Panc1 (cell line): Measurements from ENCODE around the gene DDX31. TPM values are rescaled to one million over a fixed set of nuclear protein-coding genes. Genes with fewer than 3 reads are reported as not detected.

ENCODE experiments used
- ATAC-seq: fragments of 200-7000 bp; cut with Tn5 transposase; 2 replicates; pipeline ENCODE4 v1.9.1; 2020; ENCODE audit warnings: mild to moderate bottlenecking, moderate library complexity
- BruUV-seq: library from RNA; stranded (reverse); fragments of 400-500 nt; replicated peaks from 2 replicates; lab custom pipeline; 2021; lab: Mats Ljungman, UMichigan
- CTCF ChIA-PET: fragments of 300-600 bp; sonication (Branson Sonifier 250); formaldehyde crosslinking; loops from one replicate; lab custom pipeline; 2022; ENCODE audit warnings: antibody characterized with exemption; lab: Charles Lee
- POLR2A ChIA-PET: fragments of 300-600 bp; sonication (Branson Sonifier 250); formaldehyde crosslinking; loops from one replicate; lab custom pipeline; 2022; ENCODE audit warnings: antibody characterized with exemption; lab: Charles Lee
- DNase-seq: peaks from one replicate; pipeline ENCODE4 v3.0.0-alpha.2; 2010; ENCODE audit warnings: low read depth, low spot score
- H3K27ac ChIP-seq: 2 replicates; pipeline ENCODE4 v1.5.1; 2011; ENCODE audit warnings: mild to moderate bottlenecking, low read length, inconsistent platforms
- H3K27me3 ChIP-seq: fragments of 200-500 bp; sonication (Bioruptor generic); 2 replicates; pipeline ENCODE4 v1.6.0; 2014; ENCODE audit warnings: low read length, inconsistent platforms; ENCODE audit not compliant: control insufficient read depth, insufficient read depth
- H3K36me3 ChIP-seq: fragments of 200-500 bp; sonication (Bioruptor generic); 2 replicates; pipeline ENCODE4 v1.5.1; 2014; ENCODE audit warnings: inconsistent platforms, mild to moderate bottlenecking, low read length, moderate library complexity; ENCODE audit not compliant: control insufficient read depth, insufficient read depth
- H3K4me1 ChIP-seq: 2 replicates; pipeline ENCODE4 v1.5.1; 2011; ENCODE audit warnings: inconsistent platforms, mild to moderate bottlenecking, low read length, moderate library complexity; ENCODE audit not compliant: control insufficient read depth, insufficient read depth
- H3K4me3 ChIP-seq, 2 experiments: 2 replicates each; pipeline ENCODE4 v1.5.1; 2011 to 2012; ENCODE audit warnings: low read depth in 2 of 2, low read length in 2 of 2, mild to moderate bottlenecking in 2 of 2, inconsistent platforms in 1 of 2, moderate library complexity in 1 of 2
- H3K9me3 ChIP-seq: fragments of 200-500 bp; sonication (Bioruptor generic); 2 replicates; pipeline ENCODE4 v1.5.1; 2014; ENCODE audit warnings: low read depth, mild to moderate bottlenecking, inconsistent platforms, low read length, moderate library complexity; ENCODE audit not compliant: control insufficient read depth, insufficient read depth
- CTCF ChIP-seq: fragments of 450-650 bp; IDR thresholded peaks from 2 replicates; pipeline ENCODE4 v1.5.1; 2017; ENCODE audit warnings: mild to moderate bottlenecking
- POLR2AphosphoS5 ChIP-seq: IDR thresholded peaks from 2 replicates; pipeline ENCODE4 v1.6.1; 2012; ENCODE audit warnings: mild to moderate bottlenecking, low read depth, low read length, moderate library complexity
- REST ChIP-seq, 2 experiments: IDR thresholded peaks; 2 replicates each; pipeline ENCODE4 v1.6.1; 2011 to 2012; ENCODE audit warnings: low read depth in 2 of 2, control low read depth in 1 of 2, low read length in 1 of 2, mild to moderate bottlenecking in 1 of 2, moderate library complexity in 1 of 2; ENCODE audit not compliant: insufficient read depth in 1 of 2
- SIN3A ChIP-seq: IDR thresholded peaks from 2 replicates; pipeline ENCODE4 v1.6.1; 2012; ENCODE audit warnings: low read depth, mild to moderate bottlenecking, low read length, moderate library complexity, borderline replicate concordance; ENCODE audit not compliant: insufficient read depth
- TCF7L2 ChIP-seq: IDR thresholded peaks from 2 replicates; pipeline ENCODE4 v1.6.1; 2011; ENCODE audit warnings: mild to moderate bottlenecking, low read depth, low read length, inconsistent platforms
- in situ Hi-C: cut with HindIII; loops from 2 replicates; pipeline ENCODE4 v1.10.0; 2016; ENCODE audit warnings: low sequenced_read_pairs, low pct_unique_long_range_greater_than_20kb
- intact Hi-C: fragments of 100-400 bp; cut with micrococcal nuclease; formaldehyde crosslinking; loops from one replicate; pipeline ENCODE4 v1.10.0; 2022; ENCODE audit not compliant: unreplicated experiment
- total RNA-seq: library from RNA; stranded (reverse); gene quantifications from one replicate; pipeline ENCODE4 v1.2.1, GENCODE V29; 2021; ENCODE audit not compliant: unreplicated experiment

Gene DDX31
- total RNA-seq, 1 experiment from 2014 or later, result 17.5 TPM

- Histone ChIP-seq H3K27me3 (no peaks in the 10 kb centered on the region), H3K27ac (no peak overlapping the region), H3K36me3 (no peaks in the 10 kb centered on the region), H3K4me1 (no peaks in the 10 kb centered on the region), H3K4me3 (no peak overlapping the region), H3K9me3 (no peaks in the 10 kb centered on the region)
- CTCF ChIA-PET, result no interaction called here
- in situ Hi-C loops, result no loop called here
- no TSS peak for BruUV-seq
- POLR2A ChIA-PET, result no interaction called here
- no peak for ATAC-seq
- no peak for DNase-seq
- TF ChIP-seq TCF7L2 (no peak), REST (IDR thresholded peaks at IDR 0.05; ENCODE audit: insufficient read depth in 1 of 2, low read depth in 2 of 2, low read length in 1 of 2) (no peak), SIN3A (no peak)
- intact Hi-C loops, result no loop called here
Observed at GRCh38 chr9:132552041-132552440, 117.7 kb downstream of the DDX31 start.

GRCh38 chr9:132551556-132551955 lies 118.2 kb downstream of the DDX31 start:
- no TSS peak for BruUV-seq
- no peak for ATAC-seq
- in situ Hi-C loops, result no loop called here
- POLR2A ChIA-PET, result no interaction called here
- Histone ChIP-seq H3K27ac (no peak overlapping the region), H3K36me3 (no peaks in the 10 kb centered on the region), H3K9me3 (no peaks in the 10 kb centered on the region), H3K4me3 (no peak overlapping the region), H3K27me3 (no peaks in the 10 kb centered on the region), H3K4me1 (no peaks in the 10 kb centered on the region)
- no peak for DNase-seq
- intact Hi-C loops, result no loop called here
- CTCF ChIA-PET, result no interaction called here
- TF ChIP-seq POLR2AphosphoS5, result no peak
- TF ChIP-seq REST (IDR thresholded peaks at IDR 0.05; ENCODE audit: insufficient read depth in 1 of 2, low read depth in 2 of 2, low read length in 1 of 2), result no peak
- TF ChIP-seq CTCF, result no peak
- TF ChIP-seq SIN3A, result no peak
- TF ChIP-seq TCF7L2, result no peak
